Right hindlimb (tissue), 1 donor: ENCODE data around the gene WNT9B.
"Not testable (repeated sequence)": the region's sequence is repeated elsewhere in the genome, so short reads cannot be mapped to it uniquely, and the experiment has no call there.

Source experiments
- DNase-seq: peaks from one replicate; pipeline ENCODE4 v3.0.0-alpha.2; 2018

WNT9B gene

DNA sequence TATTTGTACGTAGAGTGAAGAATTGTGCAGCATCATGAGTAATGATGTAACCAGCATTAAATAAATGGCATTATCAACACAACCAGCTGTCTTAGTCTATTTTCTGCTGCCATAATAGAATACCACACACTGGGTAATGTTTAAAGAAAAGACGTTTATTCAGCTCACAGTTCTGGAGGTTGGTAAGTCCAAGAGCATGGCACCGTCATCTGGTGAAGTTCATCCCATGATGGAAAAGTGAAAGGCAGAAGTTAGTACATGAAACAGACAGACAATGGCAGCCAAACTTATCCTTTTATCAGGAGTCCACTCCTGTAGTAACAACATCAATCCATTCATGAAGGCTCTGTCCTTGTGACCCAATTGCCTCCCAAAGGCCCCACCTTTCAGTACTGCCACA, 65.2 kb downstream of the WNT9B start:
- no peak for DNase-seq

DNA sequence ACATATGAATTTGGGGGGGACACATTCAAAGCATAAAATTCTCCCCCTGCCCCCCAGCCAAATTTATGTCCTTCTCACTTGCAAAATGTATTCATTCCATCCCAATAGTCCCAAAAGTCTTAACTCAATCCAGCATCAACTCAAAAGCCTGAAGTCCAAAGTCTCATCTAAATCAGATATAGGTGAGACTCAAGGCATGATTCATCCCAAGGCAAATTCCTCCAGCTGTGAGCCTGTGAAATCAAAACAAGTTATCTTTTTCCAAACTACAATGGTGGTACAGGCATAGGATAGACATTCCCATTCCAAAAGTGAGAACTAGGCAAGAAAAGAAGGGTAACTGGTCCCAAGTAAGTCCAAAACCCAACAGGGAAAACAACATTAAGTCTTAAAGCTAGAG, 65.7 kb downstream of the WNT9B start:
- DNase-seq = no peak

DNA sequence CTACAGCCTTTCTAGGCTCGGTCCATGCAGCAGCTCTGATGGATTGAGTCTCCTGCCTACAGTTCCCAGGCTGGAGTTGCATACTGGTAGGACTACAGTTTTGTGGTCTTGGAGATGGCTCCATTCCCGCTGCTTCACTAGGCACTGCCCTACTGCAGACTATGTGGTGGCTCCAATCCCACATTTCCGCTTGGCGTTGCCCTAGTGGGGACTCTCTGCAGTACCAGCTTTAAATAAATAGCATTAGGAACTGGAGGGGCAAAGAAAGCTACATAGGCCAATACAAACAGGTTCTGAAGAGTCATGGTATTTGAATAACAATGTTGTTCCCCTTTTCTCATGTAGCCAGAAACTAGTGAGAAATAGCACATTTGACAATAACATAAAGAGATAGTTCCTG, 66.1 kb downstream of the WNT9B start:
- no peak for DNase-seq

DNA sequence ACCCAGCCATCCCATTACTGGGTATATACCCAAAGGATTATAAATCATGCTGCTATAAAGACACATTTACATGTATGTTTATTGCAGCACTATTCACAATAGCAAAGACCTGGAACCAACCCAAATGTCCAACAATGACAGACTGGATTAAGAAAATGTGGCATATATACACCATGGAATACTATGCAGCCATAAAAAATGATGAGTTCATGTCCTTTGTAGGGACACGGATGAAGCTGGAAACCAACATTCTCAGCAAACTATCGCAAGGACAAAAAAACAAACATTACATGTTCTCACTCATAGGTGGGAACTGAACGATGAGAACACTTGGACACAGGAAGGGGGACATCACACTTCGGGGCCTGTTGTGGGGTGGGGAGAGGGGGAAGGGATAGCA, 70.6 kb downstream of the WNT9B start:
- not testable (repeated sequence) for DNase-seq

DNA sequence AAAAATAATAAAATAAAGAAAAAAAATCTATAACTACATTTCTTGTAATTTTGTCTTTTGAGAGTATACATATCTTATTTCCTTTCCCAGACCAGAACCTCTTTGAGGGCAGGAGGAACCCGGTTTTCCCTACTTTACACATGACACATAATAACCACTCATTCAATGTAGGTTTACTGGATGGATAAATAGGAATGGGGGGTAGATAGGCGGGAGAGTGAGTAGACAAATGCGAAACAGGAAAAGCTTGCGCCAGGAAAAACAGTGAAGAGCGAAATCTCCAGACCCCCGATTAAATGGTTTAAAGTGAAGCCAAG, 71.1 kb downstream of the WNT9B start:
- no peak for DNase-seq

DNA sequence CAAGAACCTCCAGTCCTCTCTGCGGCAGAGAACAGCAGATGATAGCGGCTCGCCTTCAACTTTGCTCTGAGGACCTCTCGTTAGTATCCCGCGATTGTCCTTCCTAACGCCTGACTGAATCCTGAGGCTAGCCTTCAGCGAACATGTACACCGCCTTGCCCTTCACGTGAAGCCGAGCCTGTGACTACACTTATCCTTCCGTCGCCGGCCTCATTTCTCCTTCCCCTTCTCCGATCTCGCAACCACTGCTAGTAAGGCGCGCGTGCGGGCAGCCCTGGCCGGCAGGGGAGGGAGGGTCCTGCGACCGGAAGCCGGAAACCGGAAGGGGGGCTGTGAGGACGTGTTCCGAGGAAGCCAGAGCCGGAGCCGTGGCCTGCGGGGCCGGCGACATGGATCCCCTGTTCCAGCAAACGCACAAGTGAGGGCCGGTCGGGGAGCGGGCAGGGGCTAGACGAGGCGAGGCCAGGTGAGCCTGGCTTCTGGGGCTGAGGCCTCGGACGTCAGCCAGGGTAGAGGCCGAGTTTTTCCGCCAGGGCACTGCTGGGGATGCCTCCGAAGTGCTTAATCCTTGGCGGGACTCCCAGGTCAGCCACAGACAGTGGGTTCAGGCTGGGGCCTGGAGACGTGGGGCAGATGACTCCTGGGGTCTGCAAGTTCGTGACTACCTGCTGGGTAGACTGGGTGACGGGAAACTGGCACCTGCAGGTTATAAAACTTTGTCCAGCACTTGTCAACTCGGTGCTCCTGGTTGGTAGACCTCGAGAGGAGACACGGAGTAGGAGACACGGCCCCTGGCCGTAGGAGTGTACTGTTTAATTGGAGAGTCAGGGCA, 71.6 kb downstream of the WNT9B start, which contains the start of gene GOSR2:
TSS of gene GOSR2 (plus strand) at position 357 of the 832 bp plus-strand sequence. CDS start at position 390, 33 bp downstream.
- peak; percentile 96 for DNase-seq

DNA sequence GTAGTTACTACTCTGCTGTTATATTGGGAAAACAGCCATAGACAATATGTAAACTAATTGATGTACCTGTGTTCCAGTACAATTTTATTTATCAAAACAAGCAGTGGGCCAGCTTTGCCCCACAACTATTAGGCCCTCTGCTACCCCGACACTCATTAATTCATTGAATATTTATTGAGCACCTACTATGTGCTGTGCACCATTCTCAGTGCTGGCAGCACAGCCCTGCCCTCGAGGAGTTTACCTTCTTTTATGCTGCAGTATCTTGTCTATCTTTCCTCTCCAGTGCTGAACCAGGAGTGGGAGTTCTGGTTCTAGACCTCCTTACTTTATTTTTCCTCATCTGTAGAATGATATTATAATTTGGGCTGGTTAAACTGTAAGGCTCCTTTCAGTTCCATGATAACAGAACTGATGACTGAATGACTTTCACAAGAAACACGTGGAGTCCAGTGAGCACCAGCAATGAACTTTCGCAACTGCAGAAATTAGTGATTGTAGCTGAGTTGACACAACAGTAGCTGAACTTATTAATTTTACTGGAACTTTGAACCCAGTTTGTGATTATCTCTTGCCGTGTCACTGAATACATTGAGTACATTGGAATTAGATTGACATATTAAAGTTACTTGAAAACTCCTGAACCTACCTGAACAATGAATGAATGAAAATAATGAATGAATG, 73.9 kb downstream of the WNT9B start:
- no peak for DNase-seq

DNA sequence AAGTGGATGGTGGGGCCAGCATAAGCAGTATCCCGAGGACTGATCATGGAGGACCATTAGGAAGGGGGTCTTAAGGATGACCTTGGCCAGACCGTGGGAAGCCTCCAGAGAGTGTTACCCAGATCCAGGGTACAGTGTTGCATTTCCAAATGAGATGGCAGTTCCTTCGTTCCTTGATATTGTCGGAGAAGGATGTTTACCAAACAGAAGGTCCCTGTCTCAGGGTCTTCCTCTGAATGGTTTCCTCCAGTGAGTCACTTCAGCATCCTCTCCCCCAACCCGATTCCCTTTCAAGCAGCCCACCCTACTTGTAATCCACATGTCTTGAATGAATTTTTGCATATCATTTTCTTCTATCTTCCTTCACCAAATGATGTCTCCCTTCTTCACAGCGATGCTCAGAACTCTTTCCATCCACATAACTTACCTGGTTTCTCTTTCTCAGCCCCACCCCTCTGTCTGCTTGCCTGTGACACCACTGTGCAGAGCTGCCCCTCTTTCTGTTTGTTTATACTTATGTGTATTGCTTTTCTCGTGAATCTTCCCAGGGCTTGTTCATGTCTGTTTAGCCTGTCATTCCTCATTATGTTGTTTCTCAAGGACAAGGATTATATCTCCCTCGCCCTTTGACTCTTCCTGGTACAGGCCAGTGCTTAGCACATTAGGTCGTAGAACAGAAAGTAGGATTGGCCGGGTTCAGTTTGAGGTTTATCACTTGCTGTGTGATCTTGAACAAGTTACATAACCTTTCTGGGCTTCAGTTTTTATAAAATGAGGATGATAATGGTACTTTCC, 77.3 kb downstream of the WNT9B start:
- DNase-seq = no peak

DNA sequence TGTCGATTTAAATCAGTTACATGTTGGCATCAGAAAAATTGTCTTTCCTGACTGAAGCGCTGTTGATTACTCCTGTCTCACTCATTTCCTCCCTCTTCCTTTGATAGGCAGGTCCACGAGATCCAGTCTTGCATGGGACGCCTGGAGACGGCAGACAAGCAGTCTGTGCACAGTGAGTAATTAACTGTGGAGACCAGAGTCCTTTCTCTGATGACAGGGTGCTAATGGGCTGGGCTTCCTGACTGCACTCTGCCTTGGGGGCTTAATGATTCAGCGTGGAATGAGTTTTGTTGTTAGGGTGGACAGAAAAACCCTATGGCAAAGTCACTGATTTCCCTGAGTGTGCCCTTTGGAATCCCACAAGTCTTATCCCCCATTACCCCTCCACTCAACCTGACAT, 78.0 kb downstream of the WNT9B start:
- DNase-seq = no peak

DNA sequence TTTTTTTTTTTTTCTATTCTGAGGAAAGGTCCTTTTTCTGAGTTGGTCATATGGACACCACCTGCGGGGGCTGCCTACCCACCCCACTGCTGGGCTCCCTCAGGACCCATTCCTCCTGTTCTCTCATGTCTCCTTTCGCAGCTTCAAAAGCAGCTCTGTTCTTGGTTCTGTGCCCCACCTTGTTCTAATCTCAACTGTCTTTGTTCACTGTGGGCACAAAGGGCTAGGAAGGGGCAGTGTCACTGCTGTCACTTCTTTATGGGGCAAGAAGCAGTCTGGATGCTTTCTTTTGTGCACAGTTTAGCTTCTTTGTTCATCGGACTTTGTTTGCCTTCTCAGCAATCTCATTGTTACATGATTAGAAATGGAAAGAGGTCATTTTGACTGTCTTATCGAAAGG, 78.7 kb downstream of the WNT9B start:
- no peak for DNase-seq

DNA sequence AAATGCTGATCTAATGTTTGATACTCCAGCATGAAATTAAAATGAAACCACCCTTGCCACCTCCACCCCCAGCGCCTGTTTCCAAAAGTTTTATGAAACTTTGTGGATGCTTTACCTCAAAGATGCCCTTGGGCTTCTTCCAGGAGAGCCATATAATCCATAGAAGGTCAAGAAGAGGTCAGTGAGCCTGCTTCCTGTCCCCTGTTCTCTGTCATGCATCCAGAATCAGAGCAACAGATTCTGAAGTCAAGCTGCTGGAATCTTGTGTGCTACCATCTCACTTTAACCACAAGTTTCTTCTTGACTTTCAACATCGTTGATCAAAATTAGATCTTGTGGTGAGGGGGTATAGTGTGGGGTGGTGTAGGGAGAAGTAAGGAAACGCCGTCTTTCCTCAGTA, 80.2 kb downstream of the WNT9B start:
- DNase-seq = no peak

DNA sequence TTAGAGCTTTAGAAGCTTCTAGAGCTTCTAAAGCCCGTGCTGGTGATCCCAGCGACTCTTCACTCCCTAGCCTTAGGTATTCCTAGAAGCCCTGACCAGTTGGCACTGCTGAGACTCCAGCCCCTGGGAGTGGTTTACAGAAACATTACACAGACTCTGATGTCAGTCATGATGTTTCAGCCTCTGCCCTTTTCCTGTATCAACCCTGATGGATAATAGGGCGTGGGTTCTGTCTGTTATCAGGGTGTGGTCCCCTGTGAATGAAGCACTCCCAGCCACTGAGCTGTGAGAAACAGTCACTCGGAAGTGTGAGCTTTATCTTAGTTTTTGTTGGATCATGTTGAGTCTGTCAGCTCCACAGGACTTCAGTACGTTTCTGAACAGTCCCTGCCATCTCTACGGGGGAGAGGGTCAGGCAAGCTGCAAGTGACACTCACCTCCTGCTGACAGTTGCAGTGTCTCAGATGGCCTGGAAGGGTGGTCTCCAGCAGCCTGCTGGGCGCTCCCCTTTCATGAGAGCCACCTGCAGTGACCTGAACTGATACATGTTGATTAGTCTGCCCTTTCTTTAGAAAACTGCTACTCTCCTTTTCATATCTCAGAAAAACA, 84.4 kb downstream of the WNT9B start:
- DNase-seq = no peak
